H9 (cell line): ENCODE results near the gene NHS. TPM values are rescaled to one million over a fixed set of nuclear protein-coding genes. Genes with fewer than 3 reads are reported as not detected.

Experiments used
- DNase-seq: peaks from one replicate; pipeline ENCODE4 v3.0.0-alpha.2; 2017
- H2AFZ ChIP-seq: one replicate; pipeline ENCODE4 v1.6.1; 2013; ENCODE audit warnings: mild to moderate bottlenecking, low read length, control low read depth, moderate library complexity
- H2AK5ac ChIP-seq: 2 replicates; pipeline ENCODE4 v1.6.1; 2013; ENCODE audit warnings: low read length, control low read depth, mixed read lengths; ENCODE audit not compliant: insufficient read length
- H2BK120ac ChIP-seq: one replicate; pipeline ENCODE4 v1.6.1; 2013; ENCODE audit warnings: low read depth, mild to moderate bottlenecking, low read length, control low read depth, inconsistent platforms; ENCODE audit not compliant: poor library complexity, severe bottlenecking
- H2BK12ac ChIP-seq: 2 replicates; pipeline ENCODE4 v1.6.1; 2013; ENCODE audit warnings: low read length, control low read depth, mixed read lengths, low read depth; ENCODE audit not compliant: insufficient read length
- H2BK15ac ChIP-seq: 2 replicates; pipeline ENCODE4 v1.6.1; 2013; ENCODE audit warnings: low read depth, low read length, control low read depth
- H2BK20ac ChIP-seq: one replicate; pipeline ENCODE4 v1.6.1; 2013; ENCODE audit warnings: low read depth, mild to moderate bottlenecking, low read length, control low read depth, inconsistent platforms; ENCODE audit not compliant: poor library complexity, severe bottlenecking
- H2BK5ac ChIP-seq: 2 replicates; pipeline ENCODE4 v1.6.1; 2013; ENCODE audit warnings: low read length, control low read depth, mixed read lengths; ENCODE audit not compliant: insufficient read length
- H3K14ac ChIP-seq: 2 replicates; pipeline ENCODE4 v1.6.1; 2013; ENCODE audit warnings: low read length, control low read depth; ENCODE audit not compliant: insufficient read depth
- H3K18ac ChIP-seq: 2 replicates; pipeline ENCODE4 v1.6.1; 2013; ENCODE audit warnings: low read depth, mild to moderate bottlenecking, mixed read lengths, low read length, control low read depth; ENCODE audit not compliant: insufficient read length
- H3K23ac ChIP-seq: 2 replicates; pipeline ENCODE4 v1.6.1; 2013; ENCODE audit warnings: low read length, control low read depth, mixed read lengths, low read depth; ENCODE audit not compliant: insufficient read length
- H3K23me2 ChIP-seq: 2 replicates; pipeline ENCODE4 v1.6.1; 2013; ENCODE audit warnings: low read depth, mild to moderate bottlenecking, mixed read lengths, low read length, control low read depth; ENCODE audit not compliant: insufficient read length, poor library complexity, severe bottlenecking
- H3K27ac ChIP-seq: 2 replicates; pipeline ENCODE4 v1.5.1; 2013; ENCODE audit warnings: low read length, control low read depth, mixed read lengths, low read depth; ENCODE audit not compliant: insufficient read length
- H3K27me3 ChIP-seq: 2 replicates; pipeline ENCODE4 v1.6.1; 2013; ENCODE audit warnings: low read length, control low read depth, inconsistent platforms; ENCODE audit not compliant: insufficient read depth
- H3K4ac ChIP-seq: 2 replicates; pipeline ENCODE4 v1.6.1; 2013; ENCODE audit warnings: low read depth, mild to moderate bottlenecking, control low read depth, inconsistent platforms, low read length, moderate library complexity
- H3K4me1 ChIP-seq: 2 replicates; pipeline ENCODE4 v1.6.1; 2013; ENCODE audit warnings: low read length, control low read depth, inconsistent platforms; ENCODE audit not compliant: insufficient read depth
- H3K4me2 ChIP-seq: 2 replicates; pipeline ENCODE4 v1.6.1; 2013; ENCODE audit warnings: low read length, control low read depth, mixed read lengths; ENCODE audit not compliant: insufficient read length, insufficient read depth
- H3K56ac ChIP-seq: 2 replicates; pipeline ENCODE4 v1.6.1; 2013; ENCODE audit warnings: low read depth, mild to moderate bottlenecking, mixed read lengths, low read length, control low read depth; ENCODE audit not compliant: insufficient read length
- H3K79me1 ChIP-seq: 2 replicates; pipeline ENCODE4 v1.6.1; 2013; ENCODE audit warnings: low read depth, mild to moderate bottlenecking, moderate library complexity, low read length, control low read depth, inconsistent platforms; ENCODE audit not compliant: insufficient read depth, poor library complexity, severe bottlenecking
- H3K79me2 ChIP-seq: 2 replicates; pipeline ENCODE4 v1.6.1; 2013; ENCODE audit warnings: low read length, control low read depth, inconsistent platforms; ENCODE audit not compliant: insufficient read depth
- H3K9ac ChIP-seq: 2 replicates; pipeline ENCODE4 v1.6.1; 2013; ENCODE audit warnings: low read length, control low read depth, mixed read lengths; ENCODE audit not compliant: insufficient read length; ENCODE audit errors: extremely low read depth
- H3K9me3 ChIP-seq: one replicate; pipeline ENCODE4 v1.6.1; 2013; ENCODE audit warnings: low read depth, low read length, inconsistent platforms; ENCODE audit not compliant: control insufficient read depth
- H3T11ph ChIP-seq: one replicate; pipeline ENCODE4 v1.6.1; 2013; ENCODE audit warnings: mild to moderate bottlenecking, low read length, control low read depth, inconsistent platforms
- H4K20me1 ChIP-seq: one replicate; pipeline ENCODE4 v1.6.1; 2013; ENCODE audit not compliant: control insufficient read depth, insufficient read length, insufficient read depth
- H4K5ac ChIP-seq: 2 replicates; pipeline ENCODE4 v1.6.1; 2013; ENCODE audit warnings: low read depth, mild to moderate bottlenecking, mixed read lengths, low read length, control low read depth; ENCODE audit not compliant: insufficient read length
- H4K8ac ChIP-seq: replicated peaks from 2 replicates; pipeline ENCODE4 v1.6.1; 2013; ENCODE audit warnings: low read length, control low read depth, mixed read lengths, low read depth; ENCODE audit not compliant: insufficient read length
- H4K91ac ChIP-seq: 2 replicates; pipeline ENCODE4 v1.6.1; 2013; ENCODE audit warnings: low read depth, mild to moderate bottlenecking, moderate library complexity, mixed read lengths, low read length, control low read depth; ENCODE audit not compliant: insufficient read length
- H3K27ac Mint-ChIP-seq, 3 experiments: 2 replicates in 2 of 3; 3 replicates in 1 of 3; pipeline ENCODE4 v1.8.0; 2020 to 2021; ENCODE audit warnings: mixed read lengths in 3 of 3, mild to moderate bottlenecking in 1 of 3, moderate library complexity in 1 of 3
- H3K27me3 Mint-ChIP-seq: 2 replicates; pipeline ENCODE4 v1.8.0; 2021; ENCODE audit warnings: low read depth, mild to moderate bottlenecking, moderate library complexity, mixed read lengths
- H3K36me3 Mint-ChIP-seq, 3 experiments: 2 replicates in 2 of 3; 3 replicates in 1 of 3; pipeline ENCODE4 v1.8.0; 2020 to 2021; ENCODE audit warnings: low read depth in 3 of 3, mixed read lengths in 3 of 3; ENCODE audit not compliant: insufficient read depth in 1 of 3
- H3K4me1 Mint-ChIP-seq, 2 experiments: 2 replicates each; pipeline ENCODE4 v1.8.0; 2020; ENCODE audit warnings: mixed read lengths in 2 of 2
- H3K4me3 Mint-ChIP-seq, 2 experiments: 2 replicates in 1 of 2; 3 replicates in 1 of 2; pipeline ENCODE4 v1.8.0; 2020 to 2021; ENCODE audit warnings: mild to moderate bottlenecking in 2 of 2, mixed read lengths in 2 of 2, moderate library complexity in 1 of 2
- H3K9me3 Mint-ChIP-seq, 2 experiments: 2 replicates in 1 of 2; 3 replicates in 1 of 2; pipeline ENCODE4 v1.8.0; 2020; ENCODE audit warnings: mild to moderate bottlenecking in 2 of 2, mixed read lengths in 2 of 2, moderate library complexity in 1 of 2
- WGBS: extraction: QIAGEN DNeasy Blood & Tissue Kit; methylation state at CpG from one replicate; pipeline ENCODE4 v1.1.7; 2013; ENCODE audit warnings: missing lambda C conversion rate, low lambda C conversion rate, mixed read lengths; ENCODE audit not compliant: insufficient read length; ENCODE audit errors: extremely low coverage; 5-methylcytosine and 5-hydroxymethylcytosine counted together
- total RNA-seq: library from RNA; stranded (reverse); gene quantifications from 2 replicates; pipeline ENCODE4 v1.2.1, GENCODE V29; 2021
- TF ChIP-seq, protein P1 (sequence below): fragments of 200-600 bp; sonication (generic); conservative IDR thresholded peaks from 3 replicates; pipeline ENCODE4 v1.8.0; 2021; ENCODE audit warnings: antibody characterized with exemption, mild to moderate bottlenecking

NHS gene
- total RNA-seq, 1 experiment from 2014 or later, result 8.7 TPM

- H3T11ph ChIP-seq, result no peak overlapping the region
- H3K4me2 ChIP-seq, result no peak overlapping the region
- no CpG with 5 or more reads among the region's 4 CpGs for WGBS
- H3K4me3 Mint-ChIP-seq, result no peak overlapping the region
- no peak overlapping the region for H2BK15ac ChIP-seq
- H2AFZ ChIP-seq, result no peak overlapping the region
- H3K9me3 ChIP-seq, result peaks cover 5% of the 10 kb centered on the region
- no peak overlapping the region for H3K27ac ChIP-seq
- no peak overlapping the region for H4K5ac ChIP-seq
- DNase-seq, result no peak
- no peak overlapping the region for H3K9ac ChIP-seq
- H3K18ac ChIP-seq, result no peak overlapping the region
- no peak overlapping the region for H4K91ac ChIP-seq
- H3K79me1 ChIP-seq, result no peaks in the 10 kb centered on the region
- no peak overlapping the region for H3K23ac ChIP-seq
- H3K9me3 Mint-ChIP-seq, result peaks cover 3% of the 10 kb centered on the region in 2 experiments; a peak in 2 of 5 replicates
- no peak overlapping the region for H3K14ac ChIP-seq
- TF ChIP-seq, protein P1, sequence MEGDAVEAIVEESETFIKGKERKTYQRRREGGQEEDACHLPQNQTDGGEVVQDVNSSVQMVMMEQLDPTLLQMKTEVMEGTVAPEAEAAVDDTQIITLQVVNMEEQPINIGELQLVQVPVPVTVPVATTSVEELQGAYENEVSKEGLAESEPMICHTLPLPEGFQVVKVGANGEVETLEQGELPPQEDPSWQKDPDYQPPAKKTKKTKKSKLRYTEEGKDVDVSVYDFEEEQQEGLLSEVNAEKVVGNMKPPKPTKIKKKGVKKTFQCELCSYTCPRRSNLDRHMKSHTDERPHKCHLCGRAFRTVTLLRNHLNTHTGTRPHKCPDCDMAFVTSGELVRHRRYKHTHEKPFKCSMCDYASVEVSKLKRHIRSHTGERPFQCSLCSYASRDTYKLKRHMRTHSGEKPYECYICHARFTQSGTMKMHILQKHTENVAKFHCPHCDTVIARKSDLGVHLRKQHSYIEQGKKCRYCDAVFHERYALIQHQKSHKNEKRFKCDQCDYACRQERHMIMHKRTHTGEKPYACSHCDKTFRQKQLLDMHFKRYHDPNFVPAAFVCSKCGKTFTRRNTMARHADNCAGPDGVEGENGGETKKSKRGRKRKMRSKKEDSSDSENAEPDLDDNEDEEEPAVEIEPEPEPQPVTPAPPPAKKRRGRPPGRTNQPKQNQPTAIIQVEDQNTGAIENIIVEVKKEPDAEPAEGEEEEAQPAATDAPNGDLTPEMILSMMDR, result no peak
- no peaks in the 10 kb centered on the region for H4K20me1 ChIP-seq
- H3K27me3 Mint-ChIP-seq, result peaks cover 2% of the 10 kb centered on the region; the same call in 1 of the 2 replicates
- H3K56ac ChIP-seq, result no peak overlapping the region
- H3K4me1 Mint-ChIP-seq, result peaks cover 12 to 14% of the 10 kb centered on the region in 2 experiments
- no peaks in the 10 kb centered on the region for H3K79me2 ChIP-seq
- H3K4me1 ChIP-seq, result no peaks in the 10 kb centered on the region; the same call in 1 of the 2 replicates
- H2BK120ac ChIP-seq, result no peak overlapping the region
- no peak overlapping the region for H4K8ac ChIP-seq
- no peak overlapping the region for H2AK5ac ChIP-seq
- no peak overlapping the region for H3K4ac ChIP-seq
- no peak overlapping the region for H2BK5ac ChIP-seq
- H2BK20ac ChIP-seq, result no peak overlapping the region
- H3K27ac Mint-ChIP-seq, result no peak overlapping the region
- no peaks in the 10 kb centered on the region for H3K23me2 ChIP-seq
- no peaks in the 10 kb centered on the region for H3K27me3 ChIP-seq
- H2BK12ac ChIP-seq, result no peak overlapping the region
- H3K36me3 Mint-ChIP-seq, result peaks cover 0 to 3% (median 0%) of the 10 kb centered on the region in 3 experiments; a peak in 2 of 7 replicates
Measured at GRCh38 chrX:17566740-17567139, 191.7 kb downstream of the NHS start.
